SU-DHL-6 (cell line): Measurements from ENCODE around the gene RFX4.
"Not testable (repeated sequence)": the region's sequence is repeated elsewhere in the genome, so short reads cannot be mapped to it uniquely, and the experiment has no call there.

Source experiments
- H2AFZ ChIP-seq: fragments of 200-600 bp; sonication (generic); 2 replicates; pipeline ENCODE4 v1.6.1; 2014; ENCODE audit warnings: low read depth, mild to moderate bottlenecking, moderate library complexity, mixed read lengths, antibody characterized with exemption, low read length; ENCODE audit not compliant: severe bottlenecking
- H3F3A ChIP-seq: fragments of 200-600 bp; shearing (Covaris generic); 2 replicates; pipeline ENCODE4 v1.6.0; 2016; ENCODE audit warnings: antibody characterized with exemption, mild to moderate bottlenecking; ENCODE audit not compliant: insufficient read depth
- H3K27ac ChIP-seq: fragments of 200-600 bp; sonication (generic); 2 replicates; pipeline ENCODE4 v1.5.1; 2016; ENCODE audit warnings: low read depth, mild to moderate bottlenecking, low read length, moderate library complexity, mixed read lengths
- H3K27me3 ChIP-seq: fragments of 200-600 bp; sonication (generic), shearing (Covaris generic); 2 replicates; pipeline ENCODE4 v1.6.0; 2014; ENCODE audit warnings: mild to moderate bottlenecking, low read length
- H3K36me3 ChIP-seq: fragments of 200-600 bp; sonication (generic); 2 replicates; pipeline ENCODE4 v1.6.1; 2014; ENCODE audit warnings: mild to moderate bottlenecking, low read length, mixed read lengths
- H3K4me2 ChIP-seq: fragments of 300-600, 200-600 bp; shearing (Covaris generic), sonication (generic); 2 replicates; pipeline ENCODE4 v1.6.0; 2014; ENCODE audit warnings: low read length, low read depth, mild to moderate bottlenecking; ENCODE audit not compliant: poor library complexity, severe bottlenecking
- H3K4me3 ChIP-seq: fragments of 200-600 bp; sonication (generic); 2 replicates; pipeline ENCODE4 v1.5.1; 2014; ENCODE audit warnings: antibody characterized with exemption, low read length, mild to moderate bottlenecking, mixed read lengths; ENCODE audit not compliant: insufficient read depth, poor library complexity, severe bottlenecking
- H3K79me2 ChIP-seq: fragments of 200-600 bp; sonication (generic); 2 replicates; pipeline ENCODE4 v1.6.1; 2014; ENCODE audit warnings: mild to moderate bottlenecking, low read length, moderate library complexity; ENCODE audit not compliant: insufficient read depth
- H3K9ac ChIP-seq: fragments of 200-600 bp; sonication (generic); 2 replicates; pipeline ENCODE4 v1.7.0; 2014; ENCODE audit warnings: mild to moderate bottlenecking, low read length
- H3K9me2 ChIP-seq: fragments of 200-600 bp; sonication (generic); replicated peaks from 2 replicates; pipeline ENCODE4 v1.6.1; 2014; ENCODE audit warnings: low read length; ENCODE audit not compliant: insufficient read depth
- H3K9me3 ChIP-seq: fragments of 200-600 bp; sonication (generic); 2 replicates; pipeline ENCODE4 v1.6.1; 2014; ENCODE audit warnings: low read length, mixed read lengths; ENCODE audit not compliant: insufficient read depth
- H4K20me1 ChIP-seq: fragments of 200-600 bp; sonication (generic); 2 replicates; pipeline ENCODE4 v1.6.1; 2014; ENCODE audit warnings: low read depth, mild to moderate bottlenecking, antibody characterized with exemption, low read length, moderate library complexity, mixed read lengths
- EZH2phosphoT487 ChIP-seq: fragments of 200-600 bp; sonication (generic), shearing (Covaris generic); conservative IDR thresholded peaks from 2 replicates; pipeline ENCODE4 v1.6.1; 2018; ENCODE audit warnings: mild to moderate bottlenecking, antibody characterized with exemption, low read length, moderate library complexity, mixed read lengths
- TF ChIP-seq, protein P1 (sequence below): fragments of 200-600 bp; sonication (generic); IDR thresholded peaks from one replicate; pipeline ENCODE4 v1.5.1; 2017; ENCODE audit warnings: antibody characterized with exemption, mild to moderate bottlenecking, low read length, moderate library complexity; ENCODE audit not compliant: insufficient read depth, poor library complexity, severe bottlenecking

The RFX4 gene

DNA sequence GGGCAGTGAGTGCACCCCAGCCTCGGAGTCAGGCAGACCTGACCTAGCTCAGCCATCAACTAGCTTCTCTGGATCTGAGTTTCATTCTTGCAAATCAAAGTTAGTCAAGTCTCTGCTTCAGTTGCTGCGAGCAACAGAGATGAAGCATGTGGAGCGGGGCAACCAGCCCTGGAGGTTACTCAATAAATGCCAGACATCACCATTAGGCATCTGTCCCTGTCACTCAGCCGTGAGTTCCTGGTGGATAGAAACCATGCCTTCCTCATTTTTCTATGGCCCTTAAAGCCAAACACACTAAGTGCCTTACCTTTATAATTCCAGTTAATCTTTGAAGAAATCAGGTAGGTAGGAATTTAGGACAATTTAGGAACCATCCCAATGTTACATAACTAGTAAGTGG, 19.3 kb downstream of the RFX4 start:
- Histone ChIP-seq H3K27me3 (no peaks in the 10 kb centered on the region), H4K20me1 (no peaks in the 10 kb centered on the region), H3K9ac (no peak overlapping the region), H3K9me2 (no peaks in the 10 kb centered on the region), H3K36me3 (no peaks in the 10 kb centered on the region), H2AFZ (no peak overlapping the region), H3K4me2 (no peak overlapping the region), H3K4me3 (no peak overlapping the region), H3K79me2 (no peaks in the 10 kb centered on the region), H3K9me3 (no peaks in the 10 kb centered on the region), H3F3A (no peaks in the 10 kb centered on the region), H3K27ac (no peak overlapping the region)
- TF ChIP-seq, protein P1, sequence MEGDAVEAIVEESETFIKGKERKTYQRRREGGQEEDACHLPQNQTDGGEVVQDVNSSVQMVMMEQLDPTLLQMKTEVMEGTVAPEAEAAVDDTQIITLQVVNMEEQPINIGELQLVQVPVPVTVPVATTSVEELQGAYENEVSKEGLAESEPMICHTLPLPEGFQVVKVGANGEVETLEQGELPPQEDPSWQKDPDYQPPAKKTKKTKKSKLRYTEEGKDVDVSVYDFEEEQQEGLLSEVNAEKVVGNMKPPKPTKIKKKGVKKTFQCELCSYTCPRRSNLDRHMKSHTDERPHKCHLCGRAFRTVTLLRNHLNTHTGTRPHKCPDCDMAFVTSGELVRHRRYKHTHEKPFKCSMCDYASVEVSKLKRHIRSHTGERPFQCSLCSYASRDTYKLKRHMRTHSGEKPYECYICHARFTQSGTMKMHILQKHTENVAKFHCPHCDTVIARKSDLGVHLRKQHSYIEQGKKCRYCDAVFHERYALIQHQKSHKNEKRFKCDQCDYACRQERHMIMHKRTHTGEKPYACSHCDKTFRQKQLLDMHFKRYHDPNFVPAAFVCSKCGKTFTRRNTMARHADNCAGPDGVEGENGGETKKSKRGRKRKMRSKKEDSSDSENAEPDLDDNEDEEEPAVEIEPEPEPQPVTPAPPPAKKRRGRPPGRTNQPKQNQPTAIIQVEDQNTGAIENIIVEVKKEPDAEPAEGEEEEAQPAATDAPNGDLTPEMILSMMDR = no peak
- TF ChIP-seq EZH2phosphoT487 = no peak

DNA sequence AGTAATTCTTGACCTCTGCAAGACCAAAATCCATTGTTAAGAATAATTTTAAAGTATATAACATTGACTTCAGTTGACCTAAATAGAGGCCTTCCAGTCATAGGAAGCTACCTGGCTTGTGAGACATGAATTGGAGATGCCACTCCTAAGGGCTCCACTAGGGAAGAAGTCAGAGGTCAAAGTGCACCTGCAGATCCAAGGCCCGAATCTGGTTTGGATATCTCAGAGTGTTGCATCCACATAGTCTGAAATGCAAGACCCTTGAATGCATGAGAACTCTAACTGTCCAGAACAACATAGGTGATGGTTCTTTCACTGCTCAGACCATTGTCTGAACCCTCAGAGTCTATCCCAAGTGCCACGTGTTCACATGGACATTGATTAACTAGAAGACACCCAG, 22.4 kb downstream of the RFX4 start:
- Histone ChIP-seq H3K27ac (no peak overlapping the region), H3K27me3 (no peaks in the 10 kb centered on the region), H3K9me2 (no peaks in the 10 kb centered on the region), H3K36me3 (no peaks in the 10 kb centered on the region), H3K9me3 (no peaks in the 10 kb centered on the region; the same call in 1 of the 2 replicates), H2AFZ (no peak overlapping the region), H4K20me1 (no peaks in the 10 kb centered on the region), H3K9ac (no peak overlapping the region), H3F3A (no peaks in the 10 kb centered on the region), H3K79me2 (no peaks in the 10 kb centered on the region), H3K4me2 (no peak overlapping the region), H3K4me3 (no peak overlapping the region)
- TF ChIP-seq, protein P1 = no peak
- TF ChIP-seq EZH2phosphoT487 = no peak

DNA sequence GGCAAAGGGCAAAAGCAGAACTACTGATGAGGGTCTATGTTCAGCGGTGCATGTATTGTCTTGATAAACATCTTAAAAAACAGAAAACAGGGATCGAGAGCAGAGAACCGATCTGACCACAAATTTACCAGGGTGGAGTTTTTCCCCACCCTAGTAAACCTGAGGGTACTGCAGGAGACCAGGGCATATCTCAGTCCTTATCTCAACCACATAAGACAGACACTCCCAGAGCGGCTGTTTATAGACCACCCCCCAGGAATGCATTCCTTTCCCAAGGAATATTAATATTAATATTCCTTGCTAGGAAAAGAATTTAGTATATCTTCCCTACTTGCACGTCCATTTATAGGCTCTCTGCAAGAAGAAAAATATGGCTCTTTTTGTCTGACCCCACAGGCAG, 37.8 kb downstream of the RFX4 start:
- not testable (repeated sequence) for H3K4me2 ChIP-seq, H3K36me3 ChIP-seq, H3K27ac ChIP-seq, H2AFZ ChIP-seq, H3F3A ChIP-seq, H3K9ac ChIP-seq, H3K4me3 ChIP-seq, H3K27me3 ChIP-seq, H3K79me2 ChIP-seq, H4K20me1 ChIP-seq, H3K9me3 ChIP-seq, H3K9me2 ChIP-seq

DNA sequence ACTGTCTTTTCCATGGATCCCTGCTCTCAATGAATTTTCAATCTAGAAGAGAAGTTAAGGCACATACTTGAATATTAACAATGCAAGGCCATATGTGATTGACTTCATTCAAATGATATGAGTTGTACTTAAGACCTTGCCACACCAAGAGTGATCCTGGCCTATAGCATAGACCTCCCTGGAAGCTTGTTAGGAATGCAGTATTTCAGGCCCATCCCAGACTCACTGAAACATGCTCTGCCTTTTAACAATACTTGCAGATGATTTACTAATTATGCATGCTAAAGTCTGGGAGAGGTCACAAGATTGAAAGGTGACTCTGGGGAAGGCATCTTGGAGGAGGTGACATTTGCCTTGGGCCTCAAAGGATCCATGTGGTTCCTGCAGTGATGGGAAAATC, 43.2 kb downstream of the RFX4 start:
- H3K4me2 ChIP-seq = no peak overlapping the region
- no peak overlapping the region for H3K27ac ChIP-seq
- no peaks in the 10 kb centered on the region for H3K9me2 ChIP-seq
- H3F3A ChIP-seq = no peaks in the 10 kb centered on the region
- no peak for TF ChIP-seq EZH2phosphoT487
- TF ChIP-seq, protein P1 = no peak
- no peak overlapping the region for H3K9ac ChIP-seq
- no peaks in the 10 kb centered on the region for H4K20me1 ChIP-seq
- H3K4me3 ChIP-seq = no peak overlapping the region
- H3K27me3 ChIP-seq = no peaks in the 10 kb centered on the region
- H3K9me3 ChIP-seq = no peaks in the 10 kb centered on the region
- H3K36me3 ChIP-seq = no peaks in the 10 kb centered on the region
- H3K79me2 ChIP-seq = no peaks in the 10 kb centered on the region
- no peak overlapping the region for H2AFZ ChIP-seq
